GM12875 (cell line): ENCODE results near the gene SDR42E1.
A peak's percentile ranks its signal among the peaks of the same experiment; 100 is the strongest.

Experiments
- H3K4me3 ChIP-seq: one replicate; pipeline ENCODE4 v1.5.1; 2011; ENCODE audit warnings: low read depth, low read length, control low read depth
- CTCF ChIP-seq: IDR thresholded peaks from 2 replicates; pipeline ENCODE4 v1.5.1; 2011; ENCODE audit warnings: low read depth, mild to moderate bottlenecking, control low read depth, inconsistent platforms, low read length, moderate library complexity, borderline replicate concordance; ENCODE audit not compliant: insufficient read depth

The SDR42E1 gene

GRCh38 chr16:82011199-82011641 lies at the start of gene SDR42E1:
TSS of gene SDR42E1 (minus strand) at chr16:82011470. CDS start at chr16:82000858, 10,612 bp downstream.
- H3K4me3 ChIP-seq: peak within 1 kb of the TSS; percentile 70
- TF ChIP-seq CTCF: no peak

GRCh38 chr16:82059983-82060421 lies 48.7 kb upstream of the SDR42E1 start:
- no peak overlapping the region for H3K4me3 ChIP-seq
- TF ChIP-seq CTCF: no peak

DNA sequence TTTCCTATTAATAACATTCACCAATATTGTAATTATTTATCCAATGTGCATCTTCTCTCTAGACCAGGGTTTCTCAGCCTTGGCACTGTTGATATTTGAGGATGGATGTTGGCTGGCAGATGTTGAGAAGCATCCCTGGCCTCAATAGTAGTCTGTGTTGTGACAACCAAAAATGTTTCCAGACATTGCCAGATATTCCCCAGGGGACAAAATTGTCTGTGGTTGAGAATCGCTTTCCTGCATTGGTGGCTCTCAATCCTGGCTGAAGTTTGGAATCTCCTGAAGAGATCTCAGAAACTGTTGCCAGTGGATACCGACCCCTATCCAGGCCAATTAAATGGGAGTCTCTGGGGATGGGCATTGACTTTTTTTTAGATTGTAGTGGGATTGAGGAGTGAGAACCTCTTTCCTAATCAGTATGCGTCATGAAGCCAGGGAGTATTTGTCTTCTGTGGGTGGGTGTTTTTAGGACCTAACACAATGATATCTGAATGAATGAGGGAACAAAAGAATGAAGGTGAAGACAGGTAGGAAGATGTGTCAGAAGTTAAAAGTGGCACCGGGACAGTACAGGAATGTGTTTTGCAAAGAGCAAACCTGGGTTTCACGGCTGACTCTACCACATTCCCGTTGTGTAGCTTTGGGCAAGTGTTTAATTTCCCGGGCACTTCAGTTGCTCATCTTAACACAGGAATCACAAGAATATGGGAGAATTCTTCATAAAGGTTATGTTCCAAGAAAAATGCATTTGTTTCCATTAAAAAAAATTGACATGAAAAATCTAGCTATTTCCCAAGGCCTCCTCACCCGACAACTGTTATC lies 48.1 kb upstream of the SDR42E1 start:
- no peak for TF ChIP-seq CTCF

DNA sequence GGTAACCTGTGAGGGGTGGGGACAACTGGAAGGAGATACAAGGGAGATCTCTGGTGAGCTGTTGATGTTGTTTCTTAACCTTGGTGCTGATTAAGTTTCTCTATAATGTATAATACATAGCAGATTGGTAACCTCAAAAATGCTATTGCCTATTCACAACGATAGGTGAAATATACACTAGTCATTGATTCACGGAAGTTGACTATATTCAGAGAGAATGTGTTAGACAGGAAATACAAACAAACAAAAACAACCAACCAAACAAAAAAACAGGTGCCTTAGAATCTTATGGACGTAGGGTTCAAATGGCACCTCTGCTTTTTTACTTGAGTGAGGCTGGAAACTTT lies 45.3 kb upstream of the SDR42E1 start:
- TF ChIP-seq CTCF: no peak
- no peak overlapping the region for H3K4me3 ChIP-seq

More for the DNA sequence above, 48.1 kb upstream of the SDR42E1 start:
- H3K4me3 ChIP-seq: no peak overlapping the region

DNA sequence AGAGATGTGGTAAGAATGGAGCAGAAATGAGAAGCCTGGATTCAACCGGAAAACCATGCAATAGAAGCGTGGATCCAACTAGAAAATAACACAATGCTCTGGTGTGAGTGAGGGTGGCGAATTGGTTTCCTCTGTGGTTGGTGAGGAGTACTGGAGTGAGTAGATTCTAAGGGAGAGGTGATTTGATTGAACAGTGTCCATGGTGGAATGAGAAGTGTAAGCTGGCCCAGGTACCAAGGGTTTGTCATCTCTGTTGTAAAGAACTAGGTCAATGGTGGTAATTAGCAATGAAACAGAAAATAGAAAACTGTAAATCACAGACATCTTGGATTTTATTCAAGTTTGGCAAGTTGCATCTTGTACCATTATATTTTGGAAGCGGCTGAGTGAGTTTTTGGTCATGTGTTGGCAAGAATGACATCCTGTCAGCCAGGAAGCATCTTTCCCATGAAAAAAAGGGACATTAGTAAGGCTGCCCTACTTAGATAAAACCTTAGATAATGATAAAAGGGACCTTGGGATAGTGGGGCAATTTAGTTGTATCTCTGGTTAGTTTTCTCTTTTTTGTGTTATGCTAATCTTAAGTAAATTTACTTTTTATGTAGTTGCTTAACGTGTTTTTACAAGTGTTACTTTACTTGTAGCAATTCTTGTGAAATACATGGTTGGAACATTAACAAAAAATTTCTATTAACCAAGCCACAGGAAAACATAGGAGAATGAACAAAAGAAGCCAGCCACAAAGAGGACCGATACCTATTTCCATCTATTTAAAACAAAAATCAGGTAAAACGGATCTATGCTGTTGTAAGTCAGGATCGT lies 44.7 kb upstream of the SDR42E1 start:
- no peak for TF ChIP-seq CTCF

GRCh38 chr16:82055117-82055516 lies 43.8 kb upstream of the SDR42E1 start:
- no peak for TF ChIP-seq CTCF
- no peak overlapping the region for H3K4me3 ChIP-seq

More for the DNA sequence above, 44.7 kb upstream of the SDR42E1 start:
- H3K4me3 ChIP-seq: no peak overlapping the region
